ENCODE measurements around the gene LRRC8A. TPM values are rescaled to one million over a fixed set of nuclear protein-coding genes. Genes with fewer than 3 reads are reported as not detected.

The LRRC8A gene
- total RNA-seq, 1 donor, result 26.4 TPM

DNA sequence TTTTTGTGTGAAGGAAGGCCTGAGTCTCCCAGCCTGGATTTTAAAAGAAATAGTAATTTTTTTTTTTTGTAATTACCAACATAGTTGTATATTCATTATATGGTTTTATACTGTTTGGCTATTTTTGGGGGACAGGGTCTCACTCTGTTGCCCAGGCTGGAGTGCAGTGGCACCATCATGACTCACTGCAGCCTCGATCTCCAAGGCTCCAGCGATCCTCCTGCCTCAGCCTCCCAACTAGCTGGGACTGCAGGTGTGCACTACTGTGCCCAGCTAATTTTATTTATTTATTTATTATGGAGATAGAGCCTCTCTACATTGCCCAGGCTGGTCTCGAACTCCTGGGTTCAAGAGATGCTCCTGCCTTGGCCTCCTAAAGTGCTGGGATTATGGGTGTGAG is 5.1 kb downstream of the LRRC8A start:
- Histone ChIP-seq H3K9me3 (ENCODE audit: low read depth, low read length) (no peaks in the 10 kb centered on the region), H3K4me1 (ENCODE audit: insufficient read depth, low read length) (peaks cover 40% of the 10 kb centered on the region), H3K27me3 (ENCODE audit: insufficient read depth, low read length) (no peaks in the 10 kb centered on the region), H3K4me3 (ENCODE audit: low read length) (no peak overlapping the region)

DNA sequence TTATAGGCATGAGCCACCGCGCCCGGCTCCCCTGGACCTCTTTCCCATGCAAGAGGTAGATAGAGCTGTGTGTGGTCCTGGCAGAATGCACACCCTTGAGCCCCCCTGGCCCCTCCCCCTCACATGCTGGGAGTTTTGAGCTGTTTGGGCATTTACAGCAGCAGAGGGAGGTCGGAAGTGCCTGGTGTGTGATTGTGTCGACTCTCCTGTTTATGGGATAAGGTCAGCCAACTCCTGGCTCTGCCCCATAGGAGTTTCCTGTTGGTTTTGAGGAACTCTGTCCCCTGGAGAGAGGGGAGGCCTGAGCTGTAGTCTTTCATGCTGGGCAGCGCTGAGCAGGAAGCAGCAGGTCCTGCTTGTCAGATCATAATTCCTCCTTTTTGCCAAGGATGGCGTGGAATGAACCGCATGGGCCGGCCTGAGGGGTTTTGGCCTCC is 6.0 kb downstream of the LRRC8A start:
- peaks cover 43% of the 10 kb centered on the region for H3K4me1 ChIP-seq (ENCODE audit: insufficient read depth, low read length)

DNA sequence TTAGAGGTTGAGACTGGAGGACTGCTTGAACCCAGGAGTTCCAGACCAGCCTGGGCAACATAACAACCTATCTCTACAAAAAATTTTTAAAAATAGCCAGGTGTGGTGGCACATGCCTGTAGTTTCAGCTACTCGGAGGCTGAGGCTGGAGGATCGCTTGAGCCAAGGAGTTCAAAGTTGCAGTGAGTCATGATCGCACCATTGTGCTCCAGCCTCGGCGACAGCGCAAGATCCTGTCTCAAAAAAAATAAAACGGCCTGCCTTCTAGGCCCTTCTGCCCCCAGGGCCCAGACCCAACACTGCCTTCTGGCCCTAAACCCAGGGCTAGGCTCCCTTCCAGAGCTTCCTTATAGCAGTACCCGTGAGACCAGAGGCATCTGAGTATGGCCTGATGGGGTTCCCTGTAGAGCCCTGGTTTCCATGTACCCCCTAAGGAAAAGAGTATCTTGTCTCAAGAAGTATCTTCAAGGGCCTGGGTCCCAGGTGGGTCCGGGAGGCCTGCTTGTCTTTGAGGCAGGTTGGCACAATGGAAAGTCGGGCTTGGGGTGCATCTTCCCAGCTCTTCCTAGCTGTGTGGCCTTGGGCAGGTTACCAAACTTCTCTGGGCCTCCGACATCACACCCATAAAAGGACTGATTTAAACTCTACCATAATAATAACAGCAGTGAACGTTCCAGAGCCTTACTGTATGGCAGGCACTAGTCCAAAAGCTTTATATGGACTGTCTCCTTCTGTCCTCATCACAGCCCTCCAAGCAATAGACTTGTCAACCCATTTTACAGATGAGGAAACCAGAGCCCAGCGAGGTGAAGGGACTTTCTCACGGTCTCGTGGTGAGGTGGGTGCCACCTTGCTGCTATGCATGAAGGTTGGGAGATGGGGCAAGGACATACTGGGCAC is 9.6 kb downstream of the LRRC8A start:
- Histone ChIP-seq H3K4me1 (ENCODE audit: insufficient read depth, low read length) (peaks cover 29% of the 10 kb centered on the region), H3K9me3 (ENCODE audit: low read depth, low read length) (no peaks in the 10 kb centered on the region), H3K27me3 (ENCODE audit: insufficient read depth, low read length) (no peaks in the 10 kb centered on the region), H3K4me3 (ENCODE audit: low read length) (no peak overlapping the region)

More for the DNA sequence above, 6.0 kb downstream of the LRRC8A start:
- no peaks in the 10 kb centered on the region for H3K9me3 ChIP-seq (ENCODE audit: low read depth, low read length)
- no peak overlapping the region for H3K4me3 ChIP-seq (ENCODE audit: low read length)
- no peaks in the 10 kb centered on the region for H3K27me3 ChIP-seq (ENCODE audit: insufficient read depth, low read length)

DNA sequence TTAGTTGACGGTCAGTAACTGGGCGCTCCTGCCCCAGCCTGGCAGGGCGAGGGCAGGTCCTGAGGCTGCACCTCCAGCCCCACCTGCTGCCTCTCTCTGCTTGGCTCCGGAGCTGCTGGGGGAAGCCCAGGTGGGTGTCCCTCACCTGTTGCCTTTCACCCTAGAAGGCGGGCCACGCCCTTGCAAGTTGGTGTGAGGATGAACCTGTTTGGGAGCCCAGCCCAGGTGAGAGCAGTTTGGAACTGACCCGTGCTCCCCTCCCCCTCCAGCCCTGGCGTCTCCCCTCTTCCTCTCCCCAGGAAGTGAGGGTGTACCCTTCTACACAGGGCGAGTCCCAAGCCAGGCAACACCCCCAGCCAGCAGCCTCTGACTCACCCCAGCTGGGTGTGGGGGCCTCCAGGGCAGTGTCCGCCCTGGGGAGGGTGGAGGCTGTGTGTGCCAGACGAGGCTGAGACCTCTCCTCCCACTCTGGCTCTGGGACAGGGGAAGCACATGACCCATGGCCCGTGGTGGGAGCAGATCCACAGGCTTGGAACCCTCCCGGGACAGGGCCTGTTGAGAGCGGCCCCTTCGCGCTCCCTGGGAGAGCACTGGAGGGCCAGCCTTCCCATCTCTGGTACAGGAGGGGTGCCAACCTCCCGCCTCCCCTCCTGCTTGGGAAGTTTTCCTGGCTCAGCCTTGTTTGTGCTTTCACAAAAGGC is 10.4 kb downstream of the LRRC8A start:
- H3K4me1 ChIP-seq (ENCODE audit: insufficient read depth, low read length), result peaks cover 29% of the 10 kb centered on the region
- no peak overlapping the region for H3K4me3 ChIP-seq (ENCODE audit: low read length)
- no peaks in the 10 kb centered on the region for H3K27me3 ChIP-seq (ENCODE audit: insufficient read depth, low read length)
- H3K9me3 ChIP-seq (ENCODE audit: low read depth, low read length), result no peaks in the 10 kb centered on the region

DNA sequence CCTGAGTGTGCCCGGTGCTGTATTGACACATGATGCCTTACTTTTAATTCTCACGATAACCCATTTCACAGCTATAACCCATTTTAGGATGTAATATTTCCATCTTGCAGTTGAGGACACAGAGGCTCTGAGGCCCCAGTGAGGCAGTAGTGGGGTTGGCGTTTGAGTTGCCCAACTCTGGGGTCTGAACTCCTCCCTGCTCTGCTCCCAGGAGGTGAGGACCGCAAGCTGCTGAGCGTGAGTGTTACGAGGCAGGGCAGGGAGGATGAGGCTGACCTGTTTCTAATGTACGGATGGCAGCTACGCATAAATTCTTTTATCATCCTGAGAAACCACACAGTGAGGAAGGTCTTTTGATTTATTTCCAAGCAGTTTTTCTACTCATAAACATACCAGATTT is 11.4 kb downstream of the LRRC8A start:
- no peaks in the 10 kb centered on the region for H3K27me3 ChIP-seq (ENCODE audit: insufficient read depth, low read length)
- no peak overlapping the region for H3K4me3 ChIP-seq (ENCODE audit: low read length)
- no peaks in the 10 kb centered on the region for H3K9me3 ChIP-seq (ENCODE audit: low read depth, low read length)
- H3K4me1 ChIP-seq (ENCODE audit: insufficient read depth, low read length), result peaks cover 38% of the 10 kb centered on the region

DNA sequence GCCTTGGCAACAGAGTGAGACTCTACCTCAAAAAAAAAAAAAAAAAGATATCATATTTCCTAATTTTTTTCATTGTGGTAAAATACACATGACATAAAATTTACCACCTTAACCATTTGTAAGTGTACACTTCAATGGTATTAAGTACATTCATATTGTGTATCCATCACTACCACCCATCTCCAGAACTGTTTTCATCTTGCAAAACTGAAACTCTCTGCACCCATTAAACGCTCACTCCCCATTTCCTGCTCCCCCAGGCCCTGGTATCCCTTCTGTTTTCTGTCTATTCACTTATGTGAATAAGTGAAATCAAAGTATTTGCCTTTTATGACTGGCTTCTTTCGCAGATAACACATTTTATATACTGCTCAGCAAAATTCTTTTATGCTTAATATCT is 12.8 kb downstream of the LRRC8A start:
- Histone ChIP-seq H3K9me3 (ENCODE audit: low read depth, low read length) (no peaks in the 10 kb centered on the region), H3K4me1 (ENCODE audit: insufficient read depth, low read length) (peaks cover 52% of the 10 kb centered on the region), H3K27me3 (ENCODE audit: insufficient read depth, low read length) (no peaks in the 10 kb centered on the region), H3K4me3 (ENCODE audit: low read length) (no peak overlapping the region)

DNA sequence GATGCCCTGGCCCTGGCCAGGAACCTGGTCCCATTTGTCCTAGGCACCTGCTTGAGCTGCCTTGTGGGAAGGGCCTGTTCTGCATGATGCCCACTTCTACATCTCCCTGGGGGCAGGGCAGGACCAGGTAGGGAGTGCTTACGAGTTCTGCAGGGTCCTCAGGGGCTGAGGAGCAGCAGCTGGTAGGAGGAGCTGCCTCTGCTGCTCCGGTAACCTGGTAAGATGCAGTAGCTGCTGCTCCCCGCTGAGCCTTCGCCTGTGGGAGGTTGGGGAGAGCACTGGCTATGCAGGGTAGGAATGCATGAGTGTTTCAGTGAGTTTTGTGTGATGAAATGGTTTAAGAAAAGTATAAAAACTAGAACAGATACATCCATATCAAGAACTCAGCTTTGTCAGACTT is 13.6 kb downstream of the LRRC8A start:
- no peak overlapping the region for H3K4me3 ChIP-seq (ENCODE audit: low read length)
- H3K9me3 ChIP-seq (ENCODE audit: low read depth, low read length), result no peaks in the 10 kb centered on the region
- H3K27me3 ChIP-seq (ENCODE audit: insufficient read depth, low read length), result no peaks in the 10 kb centered on the region
- peaks cover 60% of the 10 kb centered on the region for H3K4me1 ChIP-seq (ENCODE audit: insufficient read depth, low read length)

DNA sequence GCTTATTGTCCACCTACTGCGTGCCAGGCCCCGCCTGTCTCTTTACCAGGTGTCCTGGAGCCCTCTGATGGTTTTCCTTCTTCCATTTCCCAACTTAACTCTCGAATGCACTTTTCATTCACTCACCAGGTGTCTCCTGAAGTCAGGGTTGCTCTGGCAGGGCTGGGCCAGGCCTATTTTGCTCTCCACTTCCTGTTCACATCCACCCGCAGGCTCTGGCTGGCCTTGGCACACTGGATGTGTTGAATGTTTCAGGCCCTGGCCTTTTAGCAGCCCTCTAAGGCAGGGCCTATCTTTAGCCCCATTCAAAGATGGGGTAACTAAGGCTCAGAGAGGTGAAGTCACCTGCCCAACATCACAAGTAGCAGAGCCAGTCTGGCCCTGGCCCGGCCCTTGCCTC is 16.4 kb downstream of the LRRC8A start:
- Histone ChIP-seq H3K4me3 (ENCODE audit: low read length) (no peak overlapping the region), H3K9me3 (ENCODE audit: low read depth, low read length) (no peaks in the 10 kb centered on the region), H3K27me3 (ENCODE audit: insufficient read depth, low read length) (no peaks in the 10 kb centered on the region), H3K4me1 (ENCODE audit: insufficient read depth, low read length) (peaks cover 71% of the 10 kb centered on the region)

DNA sequence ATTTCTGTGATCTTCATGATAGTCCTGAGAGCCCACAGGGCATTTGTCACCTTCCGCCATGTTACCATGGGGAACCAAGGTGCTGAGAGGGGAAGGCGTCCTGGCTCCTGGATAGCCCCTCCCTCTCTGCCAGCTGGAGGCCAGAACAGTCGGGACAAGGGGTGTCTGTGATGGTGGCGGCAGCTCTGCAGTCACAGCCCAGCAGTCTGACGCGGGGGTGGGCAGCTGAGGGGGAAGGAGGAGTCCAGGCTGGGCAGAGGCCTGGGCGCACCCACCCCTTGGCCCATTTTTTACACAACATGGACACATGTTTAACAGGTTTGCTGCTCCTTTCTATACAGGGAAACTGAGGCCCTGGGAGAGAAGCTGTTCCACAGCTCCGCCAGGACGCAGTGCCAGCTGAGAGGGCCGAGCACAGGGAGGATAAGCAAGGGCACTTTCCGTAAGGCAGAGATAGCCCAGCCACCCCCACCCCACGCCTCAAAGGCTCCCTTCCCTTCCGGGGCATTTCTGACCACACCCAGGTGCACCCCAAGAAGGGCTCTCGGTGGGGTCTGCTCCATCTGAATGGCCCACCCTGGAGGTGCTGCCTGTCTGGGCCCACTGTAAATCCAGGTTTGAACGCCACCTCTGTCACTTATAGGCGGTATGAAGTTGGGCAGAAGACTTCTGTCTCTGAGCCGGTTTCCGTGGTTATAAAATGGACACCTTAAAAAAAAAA is 17.1 kb downstream of the LRRC8A start:
- H3K4me1 ChIP-seq (ENCODE audit: insufficient read depth, low read length), result peaks cover 75% of the 10 kb centered on the region
- H3K27me3 ChIP-seq (ENCODE audit: insufficient read depth, low read length), result no peaks in the 10 kb centered on the region
- no peak overlapping the region for H3K4me3 ChIP-seq (ENCODE audit: low read length)
- H3K9me3 ChIP-seq (ENCODE audit: low read depth, low read length), result no peaks in the 10 kb centered on the region

DNA sequence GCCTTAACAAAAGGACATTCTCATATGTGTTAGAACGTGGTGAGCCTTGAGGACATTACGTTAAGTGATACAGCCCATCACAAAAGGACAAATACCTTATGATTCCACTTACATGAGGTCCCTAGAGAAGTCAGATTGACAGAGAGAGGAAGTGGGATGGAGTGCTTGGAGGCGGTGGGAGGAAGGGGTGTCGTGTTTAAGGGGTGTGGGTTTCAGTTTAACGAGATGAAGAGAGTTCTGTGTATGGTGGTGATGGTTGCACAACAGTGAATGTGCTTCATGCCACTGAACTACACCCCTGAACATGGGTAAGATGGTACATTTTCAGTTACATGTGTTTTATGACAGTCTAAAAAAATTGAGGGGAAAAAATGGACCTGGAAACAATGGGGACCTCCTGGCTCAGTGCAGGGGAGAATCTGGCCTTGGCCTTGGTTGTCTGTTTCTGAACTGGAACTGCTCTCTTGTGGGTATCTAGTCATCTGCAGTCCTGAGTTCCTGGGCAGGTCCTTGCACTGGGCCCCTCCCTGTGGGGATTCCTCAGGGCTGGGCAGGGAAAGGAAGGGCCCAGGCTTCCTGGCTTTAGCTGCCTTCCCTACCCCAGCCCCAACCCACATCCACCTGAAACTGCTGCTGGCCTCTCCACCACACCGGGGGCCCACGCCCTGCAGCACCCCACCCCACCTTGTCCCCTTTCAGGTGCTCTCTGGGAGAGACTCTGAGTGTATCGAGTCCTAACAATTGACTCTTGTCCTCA is 17.8 kb downstream of the LRRC8A start:
- no peaks in the 10 kb centered on the region for H3K9me3 ChIP-seq (ENCODE audit: low read depth, low read length)
- H3K27me3 ChIP-seq (ENCODE audit: insufficient read depth, low read length), result no peaks in the 10 kb centered on the region
- peaks cover 75% of the 10 kb centered on the region for H3K4me1 ChIP-seq (ENCODE audit: insufficient read depth, low read length)
- H3K4me3 ChIP-seq (ENCODE audit: low read length), result no peak overlapping the region

DNA sequence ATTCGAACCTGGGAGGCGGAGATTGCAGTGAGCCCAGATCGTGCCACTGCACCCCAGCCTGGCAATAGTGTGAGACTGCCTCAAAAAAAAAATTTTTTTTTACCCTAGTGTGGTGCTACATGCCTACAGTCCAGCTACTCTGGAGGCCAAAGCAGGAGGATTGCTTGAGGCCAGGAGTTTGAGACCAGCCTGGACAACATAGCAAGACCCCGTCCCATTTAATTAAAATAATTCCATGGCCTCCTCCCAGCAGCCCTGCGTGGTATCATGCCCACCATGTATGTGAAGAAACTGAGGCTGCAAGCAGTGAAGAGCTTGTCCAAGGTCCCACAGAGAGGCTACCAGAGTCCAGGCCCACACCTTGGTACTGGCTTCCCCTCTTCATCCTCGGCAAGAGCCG is 19.4 kb downstream of the LRRC8A start:
- Histone ChIP-seq H3K27me3 (ENCODE audit: insufficient read depth, low read length) (no peaks in the 10 kb centered on the region), H3K4me1 (ENCODE audit: insufficient read depth, low read length) (peaks cover 65% of the 10 kb centered on the region), H3K9me3 (ENCODE audit: low read depth, low read length) (no peaks in the 10 kb centered on the region), H3K4me3 (ENCODE audit: low read length) (no peak overlapping the region)

DNA sequence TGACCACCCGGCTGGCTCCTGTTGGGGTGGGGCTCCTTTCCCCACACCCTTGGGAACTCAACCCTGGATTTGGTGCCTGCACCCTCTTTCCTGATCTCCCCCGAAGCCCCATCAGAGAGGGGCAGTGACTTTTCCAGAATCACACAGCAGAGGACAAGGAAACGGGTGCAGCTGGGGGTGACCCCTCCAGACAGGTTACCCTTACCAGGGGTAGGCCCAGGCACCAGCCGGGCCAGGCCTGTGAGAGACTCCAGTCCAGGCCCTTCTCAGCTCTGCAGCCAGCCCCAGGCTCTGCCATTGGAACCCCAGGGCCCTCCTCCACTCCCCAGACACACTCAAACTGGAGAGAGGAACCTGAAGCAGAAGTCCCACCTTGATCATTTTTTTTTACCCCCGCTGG is 19.9 kb downstream of the LRRC8A start:
- H3K9me3 ChIP-seq (ENCODE audit: low read depth, low read length), result no peaks in the 10 kb centered on the region
- peaks cover 65% of the 10 kb centered on the region for H3K4me1 ChIP-seq (ENCODE audit: insufficient read depth, low read length)
- no peak overlapping the region for H3K4me3 ChIP-seq (ENCODE audit: low read length)
- no peaks in the 10 kb centered on the region for H3K27me3 ChIP-seq (ENCODE audit: insufficient read depth, low read length)

DNA sequence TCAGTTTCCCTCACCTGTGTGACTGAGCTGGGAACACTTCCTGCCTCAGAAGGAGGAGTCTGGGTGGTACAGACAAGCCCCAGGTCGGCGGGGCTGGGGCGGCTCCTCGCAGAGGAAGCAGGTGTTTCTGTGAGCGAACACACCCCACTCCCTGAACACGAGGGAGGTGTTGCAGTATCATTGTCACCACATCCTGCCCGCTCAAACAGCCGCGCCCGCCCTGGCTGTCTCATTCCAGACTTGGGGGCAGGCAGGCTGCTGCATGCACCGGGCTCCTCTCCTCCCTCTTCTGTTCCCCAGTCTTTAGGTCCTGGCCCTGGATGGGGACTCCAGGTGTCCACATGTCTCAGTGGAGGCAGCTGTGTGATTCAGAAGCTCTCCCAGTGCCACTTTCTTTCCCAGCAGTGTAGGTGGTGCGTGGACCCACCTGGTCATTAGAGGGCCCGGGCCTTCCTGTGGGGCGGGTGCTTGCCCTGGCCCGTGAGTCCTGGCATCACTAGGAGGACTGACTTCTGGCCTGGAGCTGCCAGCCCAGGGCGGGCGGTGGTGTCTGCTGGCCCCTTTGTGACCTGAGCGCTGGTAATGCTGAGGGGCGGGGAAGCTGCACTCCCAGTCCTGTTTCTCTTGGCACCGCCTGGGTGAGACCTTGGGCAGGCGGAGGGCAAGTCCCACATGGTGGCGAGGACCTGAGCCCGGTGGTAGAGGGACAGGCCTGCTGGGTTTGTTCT is 20.6 kb downstream of the LRRC8A start:
- Histone ChIP-seq H3K27me3 (ENCODE audit: insufficient read depth, low read length) (no peaks in the 10 kb centered on the region), H3K4me3 (ENCODE audit: low read length) (no peak overlapping the region), H3K9me3 (ENCODE audit: low read depth, low read length) (no peaks in the 10 kb centered on the region), H3K4me1 (ENCODE audit: insufficient read depth, low read length) (peaks cover 64% of the 10 kb centered on the region)

DNA sequence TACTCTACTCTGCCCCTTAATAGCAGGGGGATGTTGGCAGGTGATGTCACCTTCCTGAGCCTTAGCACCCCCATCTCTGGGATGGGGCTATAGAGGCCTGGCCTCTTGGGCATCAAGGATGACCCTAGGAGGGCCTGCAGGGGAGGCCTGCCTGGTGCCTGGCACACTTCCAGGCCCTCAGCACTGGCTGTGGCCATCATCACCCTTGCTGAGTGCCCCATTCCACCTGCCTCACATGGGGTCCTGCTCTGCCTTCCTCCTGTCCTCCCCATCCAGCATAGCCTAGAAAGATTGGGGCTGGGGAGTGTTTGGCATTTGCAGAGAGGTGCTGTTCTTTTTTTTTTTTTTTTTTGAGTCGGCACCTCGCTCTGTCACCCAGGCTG is 21.1 kb downstream of the LRRC8A start:
- Histone ChIP-seq H3K9me3 (ENCODE audit: low read depth, low read length) (no peaks in the 10 kb centered on the region), H3K4me1 (ENCODE audit: insufficient read depth, low read length) (peaks cover 58% of the 10 kb centered on the region), H3K27me3 (ENCODE audit: insufficient read depth, low read length) (no peaks in the 10 kb centered on the region), H3K4me3 (ENCODE audit: low read length) (no peak overlapping the region)
